H1 (cell line): Measurements from ENCODE around the gene MPV17. TPM values are rescaled to one million over a fixed set of nuclear protein-coding genes. Genes with fewer than 3 reads are reported as not detected.

Experiments
- ATF2 ChIP-seq: IDR thresholded peaks from 2 replicates; pipeline ENCODE4 v1.6.1; 2012; ENCODE audit warnings: low read length, inconsistent platforms
- BCL11A ChIP-seq, 2 experiments: IDR thresholded peaks; one replicate each; pipeline ENCODE4 v1.6.1; 2011; ENCODE audit warnings: low read depth in 2 of 2, low read length in 2 of 2, mild to moderate bottlenecking in 2 of 2
- CBX5 ChIP-seq: fragments of 300-800, 300-1000 bp; sonication (generic); IDR thresholded peaks from 2 replicates; pipeline ENCODE4 v1.7.1; 2016; ENCODE audit warnings: antibody characterized with exemption, low read length, low read depth
- CHD1 ChIP-seq: IDR thresholded peaks from 2 replicates; pipeline ENCODE4 v1.6.1; 2012; ENCODE audit warnings: low read depth, low read length, improper control_type of control experiment
- CHD7 ChIP-seq: fragments of 300-600 bp; sonication (generic); IDR thresholded peaks from 2 replicates; pipeline ENCODE4 v1.7.1; 2012; ENCODE audit warnings: low read length, moderate library complexity, mild to moderate bottlenecking, inconsistent platforms; ENCODE audit not compliant: insufficient replicate concordance
- HDAC6 ChIP-seq: IDR thresholded peaks from one replicate; pipeline ENCODE4 v1.7.1; 2012; ENCODE audit warnings: low read depth, mild to moderate bottlenecking, inconsistent platforms, low read length, moderate library complexity
- POLR2A ChIP-seq, 2 experiments: IDR thresholded peaks; 1 replicate in 1 of 2; 2 replicates in 1 of 2; pipeline ENCODE4 v1.6.1; 2011; ENCODE audit warnings: low read depth in 2 of 2, low read length in 2 of 2, mild to moderate bottlenecking in 2 of 2; ENCODE audit errors: control extremely low read depth in 1 of 2
- RFX5 ChIP-seq: IDR thresholded peaks from 2 replicates; pipeline ENCODE4 v1.6.1; 2011; ENCODE audit warnings: low read depth, low read length, improper control_type of control experiment, borderline replicate concordance
- polyA plus RNA-seq, 7 experiments: library from polyadenylated mRNA; depleted of rRNA in 3 of 7; stranded (reverse) in 5 of 7; unstranded in 2 of 7; fragments of >200 nt in 5 of 7; fragments of 200-250 nt in 2 of 7; gene quantifications; 1 replicate in 5 of 7; 2 replicates in 1 of 7; 4 replicates in 1 of 7; pipeline versions ENCODE4 v1.2.1 to v1.2.3, GENCODE V29; 2011 to 2013; ENCODE audit warnings: missing spikeins in 2 of 7, mixed read lengths in 2 of 7
- total RNA-seq: library from RNA; stranded (reverse); fragmentation: NEBNext Ultra II Directional; extraction: Animal tissue kit (Norgen Biotek cat#: 25700); gene quantifications from 2 replicates; pipeline ENCODE4 v1.2.1, GENCODE V29; 2021

The MPV17 gene
- total and polyA plus RNA-seq, 2 of the 8 experiments (the other 6 are each of a cell fraction or from before 2014, with no cell fraction given), result 45.2 to 181 TPM

GRCh38 chr2:27271631-27272340, 51.1 kb downstream of the MPV17 start (continued):
- no peak for TF ChIP-seq CHD7
- TF ChIP-seq RFX5, result no peak
- no peak for TF ChIP-seq BCL11A (IDR thresholded peaks at IDR 0.05; ENCODE audit: low read depth in 2 of 2, low read length in 2 of 2)
- no peak for TF ChIP-seq CHD1
- no peak for TF ChIP-seq CBX5
- no peak for TF ChIP-seq POLR2A (IDR thresholded peaks at IDR 0.05; ENCODE audit: control extremely low read depth in 1 of 2, low read depth in 2 of 2, low read length in 2 of 2)
- no peak for TF ChIP-seq ATF2
- TF ChIP-seq HDAC6, result no peak
